Erythroblast (primary cell): ENCODE results near the gene NF2.

Experiments
- DNase-seq, 2 experiments: peaks; one replicate each; lab custom pipeline; 2025; lab: John Stamatoyannopoulos, UW
- GATA1 ChIP-seq: IDR thresholded peaks from 2 replicates; pipeline ENCODE4 v1.6.1; 2011; ENCODE audit warnings: low read depth, mild to moderate bottlenecking, control low read depth, low read length, moderate library complexity
- POLR2A ChIP-seq: IDR thresholded peaks from 2 replicates; pipeline ENCODE4 v1.6.1; 2011; ENCODE audit warnings: mild to moderate bottlenecking, low read length

The NF2 gene

DNA sequence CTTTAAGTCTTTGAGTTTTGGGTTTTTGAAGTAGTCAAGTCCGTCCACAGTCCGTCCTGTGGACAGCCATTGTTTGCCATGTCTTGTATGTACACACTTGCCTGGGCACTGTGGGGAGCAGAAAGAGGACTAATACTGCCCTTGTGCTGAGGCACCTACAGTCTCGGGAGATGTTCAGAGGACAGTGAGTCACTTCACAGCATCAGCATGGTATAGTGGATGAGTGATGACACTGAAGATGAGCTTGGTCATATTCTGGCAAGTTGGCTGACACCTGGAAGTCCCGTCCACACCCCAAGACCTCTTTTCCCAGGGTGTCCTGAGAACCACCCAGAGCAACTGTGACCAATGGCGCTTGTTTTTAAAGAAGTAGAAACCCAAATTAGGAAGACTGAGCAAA is 29.2 kb downstream of the NF2 start:
- no peak for DNase-seq
- TF ChIP-seq GATA1 (no peak), POLR2A (no peak)

DNA sequence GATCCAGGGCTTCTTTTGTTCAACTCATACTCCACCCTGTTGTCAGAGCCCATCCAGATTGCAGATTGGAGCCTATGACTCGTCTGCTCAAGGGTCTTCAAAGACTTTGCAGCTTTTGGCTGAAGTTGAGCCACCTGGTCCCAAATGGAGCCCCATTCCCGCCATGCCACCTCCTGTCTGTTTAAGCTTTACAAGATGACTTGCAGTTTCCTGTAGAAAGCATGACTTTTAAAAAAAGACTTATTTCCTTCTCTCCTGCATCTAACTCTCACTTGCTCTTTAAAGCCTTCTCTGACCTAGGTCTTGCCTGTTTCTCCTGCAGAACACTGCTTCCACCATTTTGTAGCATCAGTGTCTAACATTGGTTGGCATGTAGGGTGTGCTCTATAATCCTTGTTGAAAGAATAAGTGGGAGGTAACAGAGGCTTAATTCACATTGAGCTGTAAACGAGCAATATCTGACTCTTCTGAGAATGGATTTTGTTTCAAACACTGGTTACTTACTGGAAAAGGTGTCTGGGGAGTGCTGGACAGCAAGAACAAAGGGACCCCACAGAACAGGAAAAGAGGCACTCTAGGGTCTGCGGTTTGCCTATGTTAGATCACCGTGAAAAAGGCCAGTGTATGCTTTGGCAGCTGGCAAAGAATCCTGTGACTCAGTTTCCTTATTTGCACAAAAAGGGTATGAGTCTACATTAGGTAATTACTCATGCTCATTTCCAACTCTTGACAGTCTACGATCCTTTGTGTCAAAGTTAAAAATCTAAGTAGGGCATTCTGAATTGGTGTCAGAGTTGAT is 30.3 kb downstream of the NF2 start:
- DNase-seq: no peak
- TF ChIP-seq POLR2A (no peak), GATA1 (no peak)

GRCh38 chr22:29634847-29635246 is 31.4 kb downstream of the NF2 start:
- DNase-seq: peak; percentile 19 to 60
- no peak for TF ChIP-seq GATA1
- no peak for TF ChIP-seq POLR2A

DNA sequence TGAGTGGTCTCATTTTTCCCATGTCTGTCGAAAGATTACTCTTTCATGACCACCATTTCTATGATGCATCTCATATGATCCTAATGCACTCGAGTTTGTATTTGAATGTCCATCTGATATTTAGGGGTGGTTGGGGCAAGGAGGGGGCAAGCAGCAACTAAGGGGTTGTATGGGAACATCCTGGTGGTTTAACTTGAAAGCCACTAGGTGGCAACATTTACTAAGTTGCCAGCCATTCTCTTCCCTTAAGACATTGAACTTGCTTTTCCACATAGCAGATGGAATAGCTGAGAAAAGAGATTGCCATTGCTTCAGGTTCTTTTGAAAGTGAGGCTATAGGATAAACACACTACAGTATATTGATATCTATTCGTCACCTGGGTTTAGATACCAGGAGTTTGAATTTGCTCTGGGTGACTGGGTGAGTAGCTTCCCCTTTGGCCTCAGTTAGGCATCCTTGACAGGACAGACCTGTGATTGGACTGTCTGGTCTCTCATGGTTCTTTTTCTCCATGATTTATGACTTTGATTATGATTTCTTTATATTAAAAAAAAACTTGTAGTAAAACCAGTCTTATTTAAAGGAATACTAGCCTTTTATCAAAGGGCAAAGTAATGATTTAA is 32.4 kb downstream of the NF2 start:
- DNase-seq: peak; percentile 67 to 74
- no peak for TF ChIP-seq GATA1
- no peak for TF ChIP-seq POLR2A

GRCh38 chr22:29636751-29637150 is 33.3 kb downstream of the NF2 start:
- no peak for DNase-seq
- no peak for TF ChIP-seq GATA1
- no peak for TF ChIP-seq POLR2A

DNA sequence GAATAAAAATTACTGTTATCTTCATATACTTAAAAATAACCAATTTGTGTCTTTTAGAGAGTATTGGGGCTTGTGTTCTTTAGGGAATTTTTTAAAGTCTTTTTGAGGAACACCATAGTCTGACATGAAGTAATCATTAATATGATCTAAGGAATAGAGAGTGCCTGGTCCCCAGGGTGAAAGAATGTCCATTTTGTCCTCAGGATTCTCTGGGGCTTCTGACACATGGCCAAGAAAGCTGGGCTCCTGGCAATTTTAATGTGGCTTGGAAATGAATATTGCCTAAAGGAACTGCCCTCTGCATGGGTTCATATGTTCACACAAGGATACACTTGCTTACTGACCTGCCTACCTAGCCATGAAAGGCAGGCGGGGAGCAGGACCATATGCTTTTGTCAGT is 33.7 kb downstream of the NF2 start:
- DNase-seq: no peak
- TF ChIP-seq GATA1 (no peak), POLR2A (no peak)

DNA sequence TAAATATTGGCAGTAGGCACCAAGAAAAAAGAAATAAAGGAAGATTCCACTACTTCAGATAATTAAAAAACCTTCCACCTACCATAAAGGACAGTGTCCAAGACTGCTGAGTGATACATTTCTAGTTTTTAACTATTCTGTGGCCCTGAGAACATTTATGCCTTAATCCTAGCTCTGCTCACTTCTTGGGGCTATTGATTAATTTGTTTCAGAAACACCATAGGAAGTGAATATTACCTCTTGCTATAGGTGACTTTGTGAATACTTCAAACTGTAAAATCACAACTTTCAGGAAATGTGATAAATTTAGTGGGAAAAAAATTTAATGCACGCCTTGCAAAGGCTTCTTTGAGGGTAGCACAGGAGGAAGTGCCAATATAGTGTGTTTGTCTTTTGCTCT is 35.2 kb downstream of the NF2 start:
- TF ChIP-seq POLR2A: no peak
- TF ChIP-seq GATA1: no peak
- no peak for DNase-seq

DNA sequence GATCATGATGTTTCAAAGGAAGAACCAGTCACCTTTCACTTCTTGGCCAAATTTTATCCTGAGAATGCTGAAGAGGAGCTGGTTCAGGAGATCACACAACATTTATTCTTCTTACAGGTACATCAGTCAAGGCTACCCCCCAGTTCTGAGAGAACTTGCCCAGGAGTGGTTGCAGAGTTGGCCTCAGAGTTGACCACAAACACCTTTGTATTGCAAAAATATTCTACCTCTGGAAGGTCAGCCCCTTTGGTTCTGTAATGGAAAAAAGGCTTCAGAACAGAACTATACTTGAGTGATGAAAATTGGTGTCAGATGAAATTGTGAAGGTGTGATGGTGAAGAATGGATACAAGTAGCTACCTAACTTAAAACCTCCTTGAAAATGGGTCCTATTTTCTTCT is 35.7 kb downstream of the NF2 start:
- DNase-seq: no peak
- TF ChIP-seq GATA1: no peak
- TF ChIP-seq POLR2A: no peak

- DNase-seq: no peak
- TF ChIP-seq GATA1: no peak
- TF ChIP-seq POLR2A: no peak
Measured at GRCh38 chr22:29641042-29641699, 37.7 kb downstream of the NF2 start.

- DNase-seq: no peak
Measured at GRCh38 chr22:29641700-29642330, 38.4 kb downstream of the NF2 start.

DNA sequence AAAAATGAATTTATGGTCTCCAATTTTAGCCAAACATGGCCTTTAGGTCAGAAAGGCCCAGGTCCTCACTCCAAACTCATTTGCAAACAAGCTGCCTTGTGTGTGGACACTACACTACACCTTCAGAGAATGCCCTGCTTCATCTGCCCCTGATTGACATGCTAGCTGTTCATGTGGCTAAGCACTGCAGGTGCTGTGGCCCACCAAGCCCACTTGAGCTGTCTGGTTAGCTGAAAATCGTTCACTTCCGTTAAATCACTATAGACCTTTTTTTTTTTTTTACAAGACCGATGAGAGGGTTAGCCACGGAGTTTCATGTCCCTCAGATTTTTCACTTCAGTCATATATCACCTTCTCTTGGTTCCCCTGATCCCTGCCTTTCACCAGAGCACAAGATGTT is 39.3 kb downstream of the NF2 start:
- no peak for DNase-seq
- TF ChIP-seq GATA1 (no peak), POLR2A (no peak)

More at GRCh38 chr22:29641700-29642330, 38.4 kb downstream of the NF2 start:
- no peak for TF ChIP-seq GATA1
- no peak for TF ChIP-seq POLR2A

- TF ChIP-seq GATA1 (no peak), POLR2A (no peak)
- no peak for DNase-seq
Measured at GRCh38 chr22:29647954-29648737, 44.7 kb downstream of the NF2 start.

DNA sequence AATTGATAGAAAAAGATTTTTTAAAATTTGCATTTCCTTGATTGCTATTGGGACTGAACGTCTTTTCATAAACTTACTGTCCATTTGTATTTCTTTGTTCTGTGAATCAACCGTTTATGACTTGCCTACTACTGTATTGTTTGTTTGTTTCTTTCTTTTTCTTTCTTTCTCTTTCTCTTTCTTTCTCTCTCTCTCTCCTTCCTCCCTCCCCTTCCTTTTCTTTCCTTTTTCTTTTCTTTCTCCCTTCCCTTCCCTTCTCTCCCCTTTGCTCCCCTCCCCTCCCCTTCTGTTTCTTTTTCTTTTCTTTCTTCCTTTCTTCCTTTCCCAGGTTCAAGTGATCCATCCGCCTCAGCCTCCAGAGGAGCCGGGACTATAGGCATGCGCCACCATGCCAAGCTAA is 46.9 kb downstream of the NF2 start:
- no peak for DNase-seq

More for the DNA sequence above, 46.9 kb downstream of the NF2 start:
- no peak for TF ChIP-seq POLR2A
- no peak for TF ChIP-seq GATA1
